Measurements from ENCODE around the gene SRRT. TPM values are rescaled to one million over a fixed set of nuclear protein-coding genes. Genes with fewer than 3 reads are reported as not detected.
A peak's percentile ranks its signal among the peaks of the same experiment; 100 is the strongest.

The SRRT gene, protein sequence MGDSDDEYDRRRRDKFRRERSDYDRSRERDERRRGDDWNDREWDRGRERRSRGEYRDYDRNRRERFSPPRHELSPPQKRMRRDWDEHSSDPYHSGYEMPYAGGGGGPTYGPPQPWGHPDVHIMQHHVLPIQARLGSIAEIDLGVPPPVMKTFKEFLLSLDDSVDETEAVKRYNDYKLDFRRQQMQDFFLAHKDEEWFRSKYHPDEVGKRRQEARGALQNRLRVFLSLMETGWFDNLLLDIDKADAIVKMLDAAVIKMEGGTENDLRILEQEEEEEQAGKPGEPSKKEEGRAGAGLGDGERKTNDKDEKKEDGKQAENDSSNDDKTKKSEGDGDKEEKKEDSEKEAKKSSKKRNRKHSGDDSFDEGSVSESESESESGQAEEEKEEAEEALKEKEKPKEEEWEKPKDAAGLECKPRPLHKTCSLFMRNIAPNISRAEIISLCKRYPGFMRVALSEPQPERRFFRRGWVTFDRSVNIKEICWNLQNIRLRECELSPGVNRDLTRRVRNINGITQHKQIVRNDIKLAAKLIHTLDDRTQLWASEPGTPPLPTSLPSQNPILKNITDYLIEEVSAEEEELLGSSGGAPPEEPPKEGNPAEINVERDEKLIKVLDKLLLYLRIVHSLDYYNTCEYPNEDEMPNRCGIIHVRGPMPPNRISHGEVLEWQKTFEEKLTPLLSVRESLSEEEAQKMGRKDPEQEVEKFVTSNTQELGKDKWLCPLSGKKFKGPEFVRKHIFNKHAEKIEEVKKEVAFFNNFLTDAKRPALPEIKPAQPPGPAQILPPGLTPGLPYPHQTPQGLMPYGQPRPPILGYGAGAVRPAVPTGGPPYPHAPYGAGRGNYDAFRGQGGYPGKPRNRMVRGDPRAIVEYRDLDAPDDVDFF
- 100 to 1,000 TPM; 114 to 204 TPM for total RNA-seq

GRCh38 chr7:100874577-100875355 lies at the start of gene SRRT:
TSS of gene SRRT (plus strand) at chr7:100875103. CDS start at chr7:100875591, 488 bp downstream.
- TF ChIP-seq, protein P1, sequence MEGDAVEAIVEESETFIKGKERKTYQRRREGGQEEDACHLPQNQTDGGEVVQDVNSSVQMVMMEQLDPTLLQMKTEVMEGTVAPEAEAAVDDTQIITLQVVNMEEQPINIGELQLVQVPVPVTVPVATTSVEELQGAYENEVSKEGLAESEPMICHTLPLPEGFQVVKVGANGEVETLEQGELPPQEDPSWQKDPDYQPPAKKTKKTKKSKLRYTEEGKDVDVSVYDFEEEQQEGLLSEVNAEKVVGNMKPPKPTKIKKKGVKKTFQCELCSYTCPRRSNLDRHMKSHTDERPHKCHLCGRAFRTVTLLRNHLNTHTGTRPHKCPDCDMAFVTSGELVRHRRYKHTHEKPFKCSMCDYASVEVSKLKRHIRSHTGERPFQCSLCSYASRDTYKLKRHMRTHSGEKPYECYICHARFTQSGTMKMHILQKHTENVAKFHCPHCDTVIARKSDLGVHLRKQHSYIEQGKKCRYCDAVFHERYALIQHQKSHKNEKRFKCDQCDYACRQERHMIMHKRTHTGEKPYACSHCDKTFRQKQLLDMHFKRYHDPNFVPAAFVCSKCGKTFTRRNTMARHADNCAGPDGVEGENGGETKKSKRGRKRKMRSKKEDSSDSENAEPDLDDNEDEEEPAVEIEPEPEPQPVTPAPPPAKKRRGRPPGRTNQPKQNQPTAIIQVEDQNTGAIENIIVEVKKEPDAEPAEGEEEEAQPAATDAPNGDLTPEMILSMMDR (IDR thresholded peaks at IDR 0.05), result peak; percentile 23
- Histone ChIP-seq H3K27ac (peak within 1 kb of the TSS; percentile 92), H3K4me3 (peak within 1 kb of the TSS; percentile 66), H3K9ac (ENCODE audit: low read depth in 2 of 2, low read length in 2 of 2) (peak within 1 kb of the TSS; percentile 94 to 96), H3K4me1 (peaks cover 17% of the 10 kb centered on the region), H3K27me3 (no peaks in the 10 kb centered on the region), H3K9me3 (no peaks in the 10 kb centered on the region), H3K36me3 (no peaks in the 10 kb centered on the region)
- DNase-seq, result peak; percentile 99
- intact Hi-C loops (cut with DNase I), result no loop called here

- peak; percentile 51 for DNase-seq
- Histone ChIP-seq H3K9me3 (no peaks in the 10 kb centered on the region), H3K27ac (peak overlapping the region; percentile 53), H3K4me3 (peak overlapping the region; percentile 58), H3K27me3 (no peaks in the 10 kb centered on the region), H3K9ac (ENCODE audit: low read depth in 2 of 2, low read length in 2 of 2) (peak overlapping the region; percentile 66 to 80), H3K4me1 (no peaks in the 10 kb centered on the region), H3K36me3 (no peaks in the 10 kb centered on the region)
- intact Hi-C loops (cut with DNase I), result no loop called here
- TF ChIP-seq, protein P1 (IDR thresholded peaks at IDR 0.05), result no peak
Observed at GRCh38 chr7:100825215-100825671, 49.7 kb upstream of the SRRT start.

- Histone ChIP-seq H3K27me3 (no peaks in the 10 kb centered on the region), H3K9me3 (no peaks in the 10 kb centered on the region), H3K27ac (peak overlapping the region; percentile 53), H3K36me3 (no peaks in the 10 kb centered on the region), H3K4me3 (peak overlapping the region; percentile 58), H3K9ac (ENCODE audit: low read depth in 2 of 2, low read length in 2 of 2) (peak overlapping the region; percentile 66 to 80), H3K4me1 (no peaks in the 10 kb centered on the region)
- peak; percentile 45 for DNase-seq
- TF ChIP-seq, protein P1 (IDR thresholded peaks at IDR 0.05), result no peak
- intact Hi-C loops (cut with DNase I), result no loop called here
Observed at GRCh38 chr7:100825751-100826513, 49.0 kb upstream of the SRRT start.

GRCh38 chr7:100826514-100827329 lies 48.2 kb upstream of the SRRT start:
- no peak for DNase-seq
- Histone ChIP-seq H3K27me3 (no peaks in the 10 kb centered on the region), H3K9me3 (no peaks in the 10 kb centered on the region), H3K36me3 (no peaks in the 10 kb centered on the region), H3K27ac (peak overlapping the region; percentile 60), H3K4me1 (no peaks in the 10 kb centered on the region), H3K4me3 (peak overlapping the region; percentile 58), H3K9ac (ENCODE audit: low read depth in 2 of 2, low read length in 2 of 2) (peak overlapping the region; percentile 64 to 80)
- TF ChIP-seq, protein P1 (IDR thresholded peaks at IDR 0.05), result no peak
- intact Hi-C loops (cut with DNase I), result no loop called here
